Putamen (tissue), 1 donor: Measurements from ENCODE around the gene HOXB13.

Experiments used
- DNase-seq: peaks from one replicate; pipeline ENCODE4 v3.0.0-alpha.2; 2016; ENCODE audit warnings: low spot score

The HOXB13 gene

DNA sequence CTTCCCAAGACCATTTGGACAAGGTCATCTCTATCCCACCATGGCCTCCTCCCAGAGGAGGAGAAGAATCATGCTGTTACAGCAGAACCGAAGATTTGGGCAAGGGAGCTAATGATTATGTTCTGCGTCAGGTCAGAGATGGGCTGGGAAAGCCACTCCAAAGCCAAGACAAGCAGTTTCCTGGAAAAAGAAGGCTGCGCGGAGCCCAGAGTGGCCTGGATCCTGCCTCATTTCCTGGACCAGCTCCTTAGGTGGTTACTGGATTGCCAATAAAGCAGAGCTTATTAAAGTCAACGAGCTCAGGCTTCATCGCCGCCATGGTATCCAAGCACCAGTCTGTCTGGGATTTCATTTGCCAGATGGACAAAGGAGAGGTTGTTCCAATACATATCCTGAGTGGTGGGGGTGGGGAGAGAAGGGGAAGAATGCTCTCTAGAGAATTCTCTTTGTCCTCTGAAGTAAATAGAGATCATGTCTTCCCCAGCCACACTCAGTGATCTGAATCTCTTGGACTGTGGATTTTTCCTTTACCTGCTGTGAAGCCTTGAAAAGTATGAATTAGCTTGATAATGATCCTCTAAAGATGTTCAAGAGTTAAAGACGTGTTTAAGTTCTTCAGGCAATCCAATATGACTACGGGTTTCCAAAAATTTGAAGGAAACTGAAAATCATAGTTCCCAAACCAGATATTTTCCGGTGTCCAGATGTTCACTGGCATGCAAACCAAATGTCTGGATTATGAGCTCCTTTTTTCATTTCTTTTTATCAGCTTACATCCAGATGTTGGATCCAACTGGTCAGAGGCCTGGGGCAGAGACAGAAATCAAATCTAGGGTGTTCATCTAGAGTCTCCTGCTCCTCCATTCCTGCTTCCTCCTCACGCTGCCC lies 23.9 kb downstream of the HOXB13 start:
- no peak for DNase-seq

DNA sequence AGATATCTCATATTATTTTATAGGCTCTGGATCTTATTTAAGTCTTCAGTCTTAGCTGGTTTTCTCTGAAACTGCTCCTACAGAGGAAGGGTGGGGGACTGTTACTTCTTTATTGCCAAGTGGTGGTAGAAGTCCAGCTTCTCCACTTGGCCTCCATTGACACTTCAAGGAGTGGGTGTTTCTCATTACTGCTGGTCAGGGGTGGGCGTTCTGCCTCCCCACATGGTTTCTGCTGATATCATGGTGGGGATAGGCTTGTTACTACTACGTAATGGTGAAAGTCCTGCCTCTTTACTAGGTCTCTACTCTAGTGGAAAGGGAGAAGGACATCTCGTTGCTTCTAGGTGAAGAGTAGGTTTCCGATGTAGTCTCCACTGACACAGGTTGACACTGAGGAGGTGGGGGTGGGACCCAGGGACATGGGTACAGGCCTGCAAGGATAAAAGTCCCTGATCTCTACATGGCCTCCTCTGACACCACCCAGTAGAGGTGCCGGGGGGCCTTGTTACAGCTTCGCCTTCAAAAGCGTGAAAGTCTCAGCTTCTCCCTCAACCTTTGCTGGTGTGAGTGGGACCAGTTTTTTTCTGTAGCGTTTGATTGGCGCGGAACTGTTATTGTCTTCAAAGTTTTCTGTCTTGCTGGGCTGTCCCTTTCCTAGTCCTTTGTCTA lies 26.6 kb downstream of the HOXB13 start:
- DNase-seq = no peak

DNA sequence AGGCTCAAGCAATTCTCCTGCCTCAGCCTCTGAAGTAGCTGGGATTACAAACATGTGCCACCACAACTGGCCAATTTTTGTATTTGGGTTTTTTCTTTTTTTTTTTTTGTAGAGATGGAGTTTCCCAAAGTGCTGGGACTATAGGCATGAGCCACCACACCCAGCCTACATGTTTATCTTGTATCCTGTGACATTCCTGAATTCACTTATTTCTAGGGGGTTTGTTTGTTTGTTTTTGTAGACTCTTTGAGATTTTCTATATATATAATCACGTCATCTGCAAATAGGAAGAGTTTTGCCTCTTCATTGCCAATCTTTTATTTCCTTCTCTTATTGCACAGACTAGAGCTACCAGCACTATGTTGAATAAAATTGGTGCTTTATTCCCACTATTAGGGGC lies 35.4 kb downstream of the HOXB13 start:
- no peak for DNase-seq

DNA sequence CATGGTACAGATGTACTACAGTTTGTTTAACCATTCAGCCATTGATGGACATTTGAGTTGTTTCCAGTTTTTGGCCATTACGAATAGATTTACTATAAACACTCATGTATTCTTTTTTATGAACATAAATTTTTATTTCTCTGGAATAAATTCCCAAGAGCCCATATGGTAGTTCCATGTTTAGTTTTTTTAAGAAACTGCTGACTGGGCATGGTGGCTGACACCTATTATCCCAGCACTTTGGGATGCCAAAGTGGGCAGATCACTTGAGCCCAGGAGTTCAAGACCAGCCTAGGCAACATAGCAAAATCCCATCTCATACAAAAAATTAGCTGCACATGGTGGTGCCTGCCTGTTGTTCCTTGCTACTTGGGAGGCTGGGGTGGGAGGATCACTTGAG lies 36.5 kb downstream of the HOXB13 start:
- DNase-seq = no peak

DNA sequence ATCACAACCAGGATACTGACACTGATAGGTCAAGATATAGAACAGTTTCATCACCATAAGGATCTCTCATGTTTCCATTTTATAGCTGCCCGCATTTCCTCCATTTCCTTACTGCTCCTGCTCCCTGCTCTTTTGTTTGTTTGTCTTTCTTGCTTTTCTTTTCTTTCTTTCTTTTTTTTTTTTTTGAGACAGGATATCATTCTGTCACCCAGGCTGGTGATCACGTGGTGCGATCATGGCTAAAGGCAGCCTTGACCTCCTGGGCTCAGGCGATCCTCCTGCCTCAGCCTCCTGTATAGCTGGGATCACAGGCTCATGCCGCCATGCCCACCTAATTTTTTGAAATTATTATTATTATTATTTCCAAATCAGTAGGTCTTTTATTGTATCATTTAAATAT lies 37.9 kb downstream of the HOXB13 start:
- no peak for DNase-seq

DNA sequence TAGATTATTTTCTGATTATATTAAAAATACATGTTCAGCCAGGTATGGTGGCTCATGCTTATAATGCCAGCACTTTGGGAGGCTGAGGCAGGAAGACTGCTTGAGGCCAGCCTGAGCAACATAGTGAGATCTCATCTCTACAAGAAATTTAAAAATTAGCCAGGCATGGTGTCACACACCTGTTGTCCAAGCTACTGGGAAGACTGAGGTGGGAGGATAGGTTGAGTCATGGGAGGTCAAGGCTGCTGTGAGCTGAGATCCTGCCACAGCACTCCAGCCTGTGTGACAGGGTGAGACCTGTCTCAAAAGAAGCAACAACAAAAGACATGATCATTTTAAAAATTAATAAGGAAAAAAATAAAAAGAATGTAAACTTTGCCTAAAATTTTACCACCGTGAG lies 46.9 kb downstream of the HOXB13 start:
- no peak for DNase-seq

DNA sequence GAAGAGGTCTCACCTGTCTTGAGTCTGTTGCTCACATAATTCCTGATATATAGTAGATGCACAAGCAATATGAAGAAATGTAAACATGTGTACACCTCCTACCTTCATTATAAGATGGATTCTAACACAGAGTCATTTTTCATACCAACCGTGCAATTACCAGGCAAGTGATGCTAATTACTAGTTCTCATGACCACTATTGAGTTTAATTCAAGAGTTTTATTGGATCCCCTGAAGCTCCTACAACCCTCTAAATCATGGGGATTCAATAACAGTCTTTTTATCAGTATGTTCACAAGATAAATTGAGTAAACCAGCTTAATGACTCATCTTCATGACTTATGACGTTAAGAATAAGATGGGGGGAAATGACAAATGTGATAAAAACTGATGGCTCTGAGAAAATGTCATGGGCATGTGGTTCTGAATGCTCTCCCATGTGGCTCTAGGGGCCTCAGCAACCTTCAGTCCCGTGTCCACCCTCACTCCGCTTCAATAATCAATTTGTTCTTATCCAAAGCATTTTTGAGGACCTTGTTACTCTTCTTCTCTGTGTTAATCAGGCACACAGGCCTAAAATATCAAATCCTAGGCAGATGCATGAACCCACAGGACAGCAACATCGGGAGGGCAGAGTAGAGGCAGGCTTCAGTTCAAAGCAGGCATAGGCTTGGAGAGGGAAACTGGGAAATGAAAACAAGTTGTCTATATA lies 49.0 kb downstream of the HOXB13 start:
- DNase-seq = no peak

DNA sequence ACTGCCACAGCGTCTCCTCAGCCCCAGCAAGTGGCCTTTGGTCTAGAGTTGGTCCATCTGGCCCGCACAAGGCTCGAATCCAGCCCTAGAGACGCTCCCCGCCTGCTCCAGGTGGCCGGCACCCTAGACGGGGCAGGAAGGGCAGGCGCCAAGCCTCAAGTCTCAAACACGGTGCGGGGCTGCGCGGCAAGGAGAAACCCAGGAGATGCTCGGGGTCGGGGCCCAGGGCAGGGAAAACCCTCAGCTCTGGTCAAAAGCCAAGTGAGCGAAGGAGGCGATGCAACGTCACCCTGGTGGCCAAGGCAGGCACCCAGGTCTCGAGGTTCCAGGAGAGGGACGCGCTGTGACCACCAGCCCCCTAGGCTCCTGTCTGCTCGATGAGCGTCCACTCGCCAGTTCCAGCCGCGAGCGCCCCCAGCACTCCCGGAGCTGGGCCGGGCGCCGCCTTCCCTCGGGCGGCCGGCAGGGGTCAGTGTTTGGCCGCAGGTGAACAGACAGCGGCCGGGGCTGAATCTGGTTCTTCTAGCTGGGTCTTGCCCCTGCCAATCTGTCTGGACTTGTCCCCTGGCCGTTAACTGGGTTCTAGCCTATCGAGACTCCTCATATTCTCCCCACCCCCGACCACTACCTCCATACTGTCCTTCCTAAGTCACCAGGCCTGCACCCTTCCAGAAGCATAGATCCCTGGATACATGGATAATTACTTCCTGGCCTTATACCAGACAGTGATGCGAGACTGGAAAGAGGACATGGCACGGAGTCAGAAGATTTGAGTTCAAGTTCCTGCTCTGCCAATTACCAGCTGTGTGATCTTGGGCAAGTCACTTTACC lies 50.2 kb downstream of the HOXB13 start:
- DNase-seq = no peak

DNA sequence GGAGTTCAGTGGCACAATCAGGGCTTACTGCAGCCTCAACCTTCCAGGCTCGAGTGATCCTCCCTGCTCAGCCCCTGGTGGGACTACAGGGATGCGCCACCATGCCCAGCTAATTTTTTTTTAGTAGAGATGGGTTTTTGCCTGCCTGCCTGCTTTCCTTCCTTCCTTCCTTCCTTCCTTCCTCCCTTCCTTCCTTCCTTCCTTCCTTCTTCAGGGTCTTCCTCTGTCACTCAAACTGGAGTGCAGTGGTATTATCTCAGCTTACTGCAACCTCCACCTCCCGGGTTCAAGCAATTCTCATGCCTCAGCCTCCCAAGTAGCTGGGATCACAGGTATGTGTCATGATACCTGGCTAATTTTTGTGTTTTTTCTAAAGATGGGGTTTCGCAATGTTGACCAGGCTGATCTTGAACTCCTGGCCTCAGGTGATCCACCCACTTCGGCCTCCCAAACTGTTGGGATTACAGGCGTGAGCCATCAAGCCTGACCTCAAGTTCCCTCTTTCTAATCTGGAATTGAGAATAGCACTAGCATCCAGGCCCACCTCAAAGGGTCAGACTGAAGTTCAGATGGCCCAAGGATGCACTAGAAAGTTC lies 51.5 kb downstream of the HOXB13 start:
- DNase-seq = no peak
